H9 (cell line): ENCODE results near the gene OCIAD2. TPM values are rescaled to one million over a fixed set of nuclear protein-coding genes. Genes with fewer than 3 reads are reported as not detected.

Source experiments
- DNase-seq: peaks from one replicate; pipeline ENCODE4 v3.0.0-alpha.2; 2017
- H2AFZ ChIP-seq: one replicate; pipeline ENCODE4 v1.6.1; 2013; ENCODE audit warnings: mild to moderate bottlenecking, low read length, control low read depth, moderate library complexity
- H2AK5ac ChIP-seq: 2 replicates; pipeline ENCODE4 v1.6.1; 2013; ENCODE audit warnings: low read length, control low read depth, mixed read lengths; ENCODE audit not compliant: insufficient read length
- H2BK120ac ChIP-seq: one replicate; pipeline ENCODE4 v1.6.1; 2013; ENCODE audit warnings: low read depth, mild to moderate bottlenecking, low read length, control low read depth, inconsistent platforms; ENCODE audit not compliant: poor library complexity, severe bottlenecking
- H2BK12ac ChIP-seq: 2 replicates; pipeline ENCODE4 v1.6.1; 2013; ENCODE audit warnings: low read length, control low read depth, mixed read lengths, low read depth; ENCODE audit not compliant: insufficient read length
- H2BK15ac ChIP-seq: 2 replicates; pipeline ENCODE4 v1.6.1; 2013; ENCODE audit warnings: low read depth, low read length, control low read depth
- H2BK20ac ChIP-seq: one replicate; pipeline ENCODE4 v1.6.1; 2013; ENCODE audit warnings: low read depth, mild to moderate bottlenecking, low read length, control low read depth, inconsistent platforms; ENCODE audit not compliant: poor library complexity, severe bottlenecking
- H2BK5ac ChIP-seq: 2 replicates; pipeline ENCODE4 v1.6.1; 2013; ENCODE audit warnings: low read length, control low read depth, mixed read lengths; ENCODE audit not compliant: insufficient read length
- H3K14ac ChIP-seq: 2 replicates; pipeline ENCODE4 v1.6.1; 2013; ENCODE audit warnings: low read length, control low read depth; ENCODE audit not compliant: insufficient read depth
- H3K18ac ChIP-seq: 2 replicates; pipeline ENCODE4 v1.6.1; 2013; ENCODE audit warnings: low read depth, mild to moderate bottlenecking, mixed read lengths, low read length, control low read depth; ENCODE audit not compliant: insufficient read length
- H3K23ac ChIP-seq: 2 replicates; pipeline ENCODE4 v1.6.1; 2013; ENCODE audit warnings: low read length, control low read depth, mixed read lengths, low read depth; ENCODE audit not compliant: insufficient read length
- H3K23me2 ChIP-seq: 2 replicates; pipeline ENCODE4 v1.6.1; 2013; ENCODE audit warnings: low read depth, mild to moderate bottlenecking, mixed read lengths, low read length, control low read depth; ENCODE audit not compliant: insufficient read length, poor library complexity, severe bottlenecking
- H3K27ac ChIP-seq: 2 replicates; pipeline ENCODE4 v1.5.1; 2013; ENCODE audit warnings: low read length, control low read depth, mixed read lengths, low read depth; ENCODE audit not compliant: insufficient read length
- H3K27me3 ChIP-seq: 2 replicates; pipeline ENCODE4 v1.6.1; 2013; ENCODE audit warnings: low read length, control low read depth, inconsistent platforms; ENCODE audit not compliant: insufficient read depth
- H3K4ac ChIP-seq: 2 replicates; pipeline ENCODE4 v1.6.1; 2013; ENCODE audit warnings: low read depth, mild to moderate bottlenecking, control low read depth, inconsistent platforms, low read length, moderate library complexity
- H3K4me1 ChIP-seq: 2 replicates; pipeline ENCODE4 v1.6.1; 2013; ENCODE audit warnings: low read length, control low read depth, inconsistent platforms; ENCODE audit not compliant: insufficient read depth
- H3K4me2 ChIP-seq: 2 replicates; pipeline ENCODE4 v1.6.1; 2013; ENCODE audit warnings: low read length, control low read depth, mixed read lengths; ENCODE audit not compliant: insufficient read length, insufficient read depth
- H3K56ac ChIP-seq: 2 replicates; pipeline ENCODE4 v1.6.1; 2013; ENCODE audit warnings: low read depth, mild to moderate bottlenecking, mixed read lengths, low read length, control low read depth; ENCODE audit not compliant: insufficient read length
- H3K79me1 ChIP-seq: 2 replicates; pipeline ENCODE4 v1.6.1; 2013; ENCODE audit warnings: low read depth, mild to moderate bottlenecking, moderate library complexity, low read length, control low read depth, inconsistent platforms; ENCODE audit not compliant: insufficient read depth, poor library complexity, severe bottlenecking
- H3K79me2 ChIP-seq: 2 replicates; pipeline ENCODE4 v1.6.1; 2013; ENCODE audit warnings: low read length, control low read depth, inconsistent platforms; ENCODE audit not compliant: insufficient read depth
- H3K9ac ChIP-seq: 2 replicates; pipeline ENCODE4 v1.6.1; 2013; ENCODE audit warnings: low read length, control low read depth, mixed read lengths; ENCODE audit not compliant: insufficient read length; ENCODE audit errors: extremely low read depth
- H3K9me3 ChIP-seq: one replicate; pipeline ENCODE4 v1.6.1; 2013; ENCODE audit warnings: low read depth, low read length, inconsistent platforms; ENCODE audit not compliant: control insufficient read depth
- H3T11ph ChIP-seq: one replicate; pipeline ENCODE4 v1.6.1; 2013; ENCODE audit warnings: mild to moderate bottlenecking, low read length, control low read depth, inconsistent platforms
- H4K20me1 ChIP-seq: one replicate; pipeline ENCODE4 v1.6.1; 2013; ENCODE audit not compliant: control insufficient read depth, insufficient read length, insufficient read depth
- H4K5ac ChIP-seq: 2 replicates; pipeline ENCODE4 v1.6.1; 2013; ENCODE audit warnings: low read depth, mild to moderate bottlenecking, mixed read lengths, low read length, control low read depth; ENCODE audit not compliant: insufficient read length
- H4K8ac ChIP-seq: replicated peaks from 2 replicates; pipeline ENCODE4 v1.6.1; 2013; ENCODE audit warnings: low read length, control low read depth, mixed read lengths, low read depth; ENCODE audit not compliant: insufficient read length
- H4K91ac ChIP-seq: 2 replicates; pipeline ENCODE4 v1.6.1; 2013; ENCODE audit warnings: low read depth, mild to moderate bottlenecking, moderate library complexity, mixed read lengths, low read length, control low read depth; ENCODE audit not compliant: insufficient read length
- H3K27ac Mint-ChIP-seq, 3 experiments: 2 replicates in 2 of 3; 3 replicates in 1 of 3; pipeline ENCODE4 v1.8.0; 2020 to 2021; ENCODE audit warnings: mixed read lengths in 3 of 3, mild to moderate bottlenecking in 1 of 3, moderate library complexity in 1 of 3
- H3K27me3 Mint-ChIP-seq: 2 replicates; pipeline ENCODE4 v1.8.0; 2021; ENCODE audit warnings: low read depth, mild to moderate bottlenecking, moderate library complexity, mixed read lengths
- H3K36me3 Mint-ChIP-seq, 3 experiments: 2 replicates in 2 of 3; 3 replicates in 1 of 3; pipeline ENCODE4 v1.8.0; 2020 to 2021; ENCODE audit warnings: low read depth in 3 of 3, mixed read lengths in 3 of 3; ENCODE audit not compliant: insufficient read depth in 1 of 3
- H3K4me1 Mint-ChIP-seq, 2 experiments: 2 replicates each; pipeline ENCODE4 v1.8.0; 2020; ENCODE audit warnings: mixed read lengths in 2 of 2
- H3K4me3 Mint-ChIP-seq, 2 experiments: 2 replicates in 1 of 2; 3 replicates in 1 of 2; pipeline ENCODE4 v1.8.0; 2020 to 2021; ENCODE audit warnings: mild to moderate bottlenecking in 2 of 2, mixed read lengths in 2 of 2, moderate library complexity in 1 of 2
- H3K9me3 Mint-ChIP-seq, 2 experiments: 2 replicates in 1 of 2; 3 replicates in 1 of 2; pipeline ENCODE4 v1.8.0; 2020; ENCODE audit warnings: mild to moderate bottlenecking in 2 of 2, mixed read lengths in 2 of 2, moderate library complexity in 1 of 2
- CTCF ChIP-seq: fragments of 200-600 bp; sonication (generic); conservative IDR thresholded peaks from 3 replicates; pipeline ENCODE4 v1.8.0; 2021; ENCODE audit warnings: antibody characterized with exemption, mild to moderate bottlenecking
- WGBS: extraction: QIAGEN DNeasy Blood & Tissue Kit; methylation state at CpG from one replicate; pipeline ENCODE4 v1.1.7; 2013; ENCODE audit warnings: missing lambda C conversion rate, low lambda C conversion rate, mixed read lengths; ENCODE audit not compliant: insufficient read length; ENCODE audit errors: extremely low coverage; 5-methylcytosine and 5-hydroxymethylcytosine counted together
- total RNA-seq: library from RNA; stranded (reverse); gene quantifications from 2 replicates; pipeline ENCODE4 v1.2.1, GENCODE V29; 2021

Gene OCIAD2
- total RNA-seq, 1 experiment from 2014 or later, result 108 TPM

DNA sequence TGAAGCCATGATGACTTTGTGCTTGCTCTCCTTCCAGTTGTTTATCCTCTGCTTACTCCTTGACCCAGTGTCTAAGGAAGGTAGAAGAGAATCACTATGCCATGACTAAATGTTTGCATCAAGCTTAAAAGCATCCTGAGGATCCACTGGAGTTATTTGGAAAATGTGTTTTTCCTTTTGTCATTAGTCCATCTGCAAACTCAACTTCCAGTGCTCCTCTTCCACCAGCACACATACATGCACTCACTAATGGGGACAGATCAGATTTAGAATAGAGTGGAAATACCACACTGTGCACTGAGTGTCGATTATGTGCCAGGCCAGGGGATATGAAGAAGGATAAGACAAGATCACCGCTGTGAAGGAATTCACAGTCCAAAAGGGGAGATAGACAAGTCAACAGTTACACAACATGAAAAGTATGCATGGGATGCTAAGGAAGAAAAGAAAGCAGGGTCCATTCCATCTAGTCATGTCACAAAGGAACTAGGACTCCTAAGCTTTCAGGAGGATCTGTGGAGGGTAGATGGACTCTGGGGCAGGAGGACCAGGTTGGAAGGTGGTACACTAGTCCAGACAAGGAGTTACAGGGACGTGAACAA lies 1.9 kb downstream of the OCIAD2 start:
- no peak for TF ChIP-seq CTCF
- Histone ChIP-seq H3T11ph (no peak overlapping the region), H3K27me3 (no peaks in the 10 kb centered on the region), H3K18ac (no peak overlapping the region), H3K14ac (no peak overlapping the region), H2BK20ac (no peak overlapping the region), H3K9me3 (no peaks in the 10 kb centered on the region), H2AFZ (no peak overlapping the region), H3K79me2 (peaks cover 4% of the 10 kb centered on the region; the same call in 1 of the 2 replicates), H3K4me2 (no peak overlapping the region), H2BK15ac (no peak overlapping the region), H3K56ac (no peak overlapping the region), H4K5ac (no peak overlapping the region), H2BK120ac (no peak overlapping the region), H4K20me1 (no peaks in the 10 kb centered on the region), H4K91ac (no peak overlapping the region), H3K9ac (no peak overlapping the region), H3K23ac (no peak overlapping the region), H3K27ac (no peak overlapping the region), H2BK5ac (no peak overlapping the region), H3K23me2 (peaks cover 13% of the 10 kb centered on the region), H4K8ac (no peak overlapping the region), H2AK5ac (no peak overlapping the region), H2BK12ac (no peak overlapping the region), H3K4me1 (peaks cover 4% of the 10 kb centered on the region), H3K79me1 (no peaks in the 10 kb centered on the region), H3K4ac (no peak overlapping the region)
- Mint-ChIP-seq H3K4me3 (peak overlapping the region; percentile 87 to 88; a peak in 3 of 5 replicates), H3K36me3 (peaks cover 12 to 34% (median 18%) of the 10 kb centered on the region in 3 experiments; a peak in 5 of 7 replicates), H3K9me3 (no peaks in the 10 kb centered on the region; a peak in 1 of 5 replicates), H3K27ac (no peak overlapping the region; a peak in 1 of 7 replicates), H3K4me1 (peaks cover 6 to 16% of the 10 kb centered on the region in 2 experiments), H3K27me3 (no peaks in the 10 kb centered on the region; the same call in 1 of the 2 replicates)
- no peak for DNase-seq
- WGBS, result no CpG with 5 or more reads among the region's 3 CpGs
